Choroid plexus epithelial cell (primary cell): ENCODE measurements around the gene LGALS3.
A peak's percentile ranks its signal among the peaks of the same experiment; 100 is the strongest.

Experiments
- DNase-seq: peaks from one replicate; pipeline ENCODE4 v3.0.0-alpha.2; 2010; ENCODE audit warnings: low read depth
- H3K4me3 ChIP-seq: 2 replicates; pipeline ENCODE4 v1.5.1; 2011; ENCODE audit warnings: low read depth, mild to moderate bottlenecking, control low read depth, low read length, moderate library complexity
- TF ChIP-seq, protein P1 (sequence below): conservative IDR thresholded peaks from 2 replicates; pipeline ENCODE4 v1.5.1; 2011; ENCODE audit warnings: low read depth, mild to moderate bottlenecking, control low read depth, inconsistent platforms, low read length, moderate library complexity

LGALS3 gene

DNA sequence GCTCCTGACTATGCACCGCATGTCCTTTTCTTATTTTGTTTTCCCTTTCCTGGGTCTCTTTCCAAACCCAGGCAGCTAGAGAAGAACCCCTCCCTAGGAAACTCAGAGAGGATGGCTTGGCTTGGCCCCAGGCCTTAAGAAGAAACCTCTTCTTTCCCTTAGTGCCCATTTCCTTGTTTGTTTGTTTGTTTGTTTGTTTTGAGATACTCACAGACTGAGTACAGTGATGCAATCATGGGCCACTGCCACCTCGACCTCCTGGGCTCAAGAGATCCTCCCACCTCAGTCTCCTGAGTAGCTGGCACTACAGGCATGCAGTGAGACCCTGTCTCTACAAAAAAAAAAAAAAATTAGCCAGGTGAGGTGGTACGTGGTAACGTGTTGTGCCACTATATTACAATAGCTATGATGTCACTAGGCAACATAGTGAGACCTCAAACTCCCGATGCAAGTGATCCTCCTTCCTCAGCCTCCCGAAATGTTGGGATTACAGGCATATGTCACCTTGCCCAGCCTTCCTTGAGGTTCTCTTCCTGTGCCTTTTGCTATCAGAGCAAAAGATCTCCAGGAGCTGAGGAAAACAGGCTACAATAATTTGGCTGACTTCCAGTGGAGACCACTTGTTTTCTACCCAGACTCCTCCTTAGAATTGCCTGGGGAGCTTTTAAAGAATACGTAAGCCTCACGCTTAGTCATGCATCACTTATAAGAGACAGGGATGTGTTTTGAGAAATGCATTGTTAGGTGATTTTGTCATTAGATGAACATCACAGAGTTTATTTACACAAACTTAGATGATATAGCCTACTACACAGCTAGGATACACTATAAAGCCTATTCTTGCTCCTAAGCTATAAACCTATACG lies 34.5 kb upstream of the LGALS3 start:
- H3K4me3 ChIP-seq: no peak overlapping the region
- DNase-seq: peak; percentile 63
- TF ChIP-seq, protein P1, sequence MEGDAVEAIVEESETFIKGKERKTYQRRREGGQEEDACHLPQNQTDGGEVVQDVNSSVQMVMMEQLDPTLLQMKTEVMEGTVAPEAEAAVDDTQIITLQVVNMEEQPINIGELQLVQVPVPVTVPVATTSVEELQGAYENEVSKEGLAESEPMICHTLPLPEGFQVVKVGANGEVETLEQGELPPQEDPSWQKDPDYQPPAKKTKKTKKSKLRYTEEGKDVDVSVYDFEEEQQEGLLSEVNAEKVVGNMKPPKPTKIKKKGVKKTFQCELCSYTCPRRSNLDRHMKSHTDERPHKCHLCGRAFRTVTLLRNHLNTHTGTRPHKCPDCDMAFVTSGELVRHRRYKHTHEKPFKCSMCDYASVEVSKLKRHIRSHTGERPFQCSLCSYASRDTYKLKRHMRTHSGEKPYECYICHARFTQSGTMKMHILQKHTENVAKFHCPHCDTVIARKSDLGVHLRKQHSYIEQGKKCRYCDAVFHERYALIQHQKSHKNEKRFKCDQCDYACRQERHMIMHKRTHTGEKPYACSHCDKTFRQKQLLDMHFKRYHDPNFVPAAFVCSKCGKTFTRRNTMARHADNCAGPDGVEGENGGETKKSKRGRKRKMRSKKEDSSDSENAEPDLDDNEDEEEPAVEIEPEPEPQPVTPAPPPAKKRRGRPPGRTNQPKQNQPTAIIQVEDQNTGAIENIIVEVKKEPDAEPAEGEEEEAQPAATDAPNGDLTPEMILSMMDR: no peak

DNA sequence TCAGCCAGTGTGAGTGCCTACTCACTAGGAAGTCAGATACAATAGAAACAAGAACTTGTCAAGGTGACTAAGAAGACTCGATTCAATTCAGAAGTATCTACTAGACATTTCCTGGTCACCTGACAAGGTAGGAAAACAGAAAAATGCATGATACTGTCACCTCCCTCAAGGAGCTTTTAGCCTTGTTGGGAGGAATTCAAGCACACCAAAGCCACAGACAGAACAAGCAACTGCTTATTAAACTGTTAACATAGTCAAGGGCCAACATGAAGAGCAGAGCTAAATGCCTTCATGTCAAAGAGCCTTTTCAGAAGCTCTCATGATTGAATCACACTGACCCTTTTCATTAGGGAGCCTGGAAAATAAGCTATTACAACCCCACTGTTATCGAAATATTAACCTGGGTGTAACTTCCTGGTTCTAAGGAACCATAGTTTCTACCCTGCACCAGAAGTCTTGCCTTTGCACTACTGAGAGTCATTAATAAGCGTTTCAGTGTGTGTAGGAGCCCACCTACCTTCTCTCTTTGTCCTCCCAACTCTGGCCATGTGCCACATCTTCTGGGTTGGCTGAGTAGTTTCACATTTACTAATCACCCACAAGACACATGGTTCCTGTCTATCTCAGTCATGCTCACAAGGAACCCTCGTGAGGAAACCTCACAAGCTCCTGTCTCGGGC lies 31.0 kb upstream of the LGALS3 start:
- TF ChIP-seq, protein P1: no peak
- no peak for DNase-seq
- no peak overlapping the region for H3K4me3 ChIP-seq

DNA sequence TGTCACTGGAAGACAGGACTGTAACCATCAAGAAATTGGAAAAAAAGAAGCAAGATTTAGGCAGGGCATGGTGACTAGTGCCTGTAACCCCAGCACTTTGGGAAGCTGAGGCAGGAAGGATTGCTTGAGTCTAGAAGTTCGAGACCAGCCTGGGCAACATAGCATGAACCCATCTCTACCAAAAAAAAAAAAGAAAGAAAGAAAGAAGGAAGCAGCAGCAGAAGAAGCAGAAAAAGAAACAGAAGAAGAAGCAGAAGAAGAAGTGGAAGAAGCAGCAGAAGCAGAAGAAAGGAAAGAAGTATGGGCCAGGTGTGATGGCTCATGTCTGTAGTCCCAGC lies 30.5 kb upstream of the LGALS3 start:
- no peak for DNase-seq
- TF ChIP-seq, protein P1: no peak
- H3K4me3 ChIP-seq: no peak overlapping the region

DNA sequence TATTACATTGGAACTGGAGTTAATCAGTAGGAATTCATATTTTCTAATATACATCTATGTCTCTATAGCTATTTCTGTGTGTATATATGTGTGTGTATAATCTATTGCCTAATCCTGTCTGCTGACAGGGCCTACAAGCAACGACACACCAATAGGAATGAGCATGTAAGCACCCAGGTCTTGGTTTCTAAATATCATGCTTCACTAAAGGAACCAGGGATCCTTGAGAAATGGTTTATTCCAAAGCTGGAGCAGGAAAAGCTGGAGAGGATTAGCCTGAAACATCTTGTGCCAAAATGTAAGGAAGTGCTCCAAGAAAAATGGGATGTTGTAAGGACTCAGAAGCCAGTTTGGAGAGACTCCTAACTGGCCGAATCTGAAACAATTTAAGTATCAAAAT lies 29.3 kb upstream of the LGALS3 start:
- TF ChIP-seq, protein P1: no peak
- no peak overlapping the region for H3K4me3 ChIP-seq
- peak; percentile 59 for DNase-seq

DNA sequence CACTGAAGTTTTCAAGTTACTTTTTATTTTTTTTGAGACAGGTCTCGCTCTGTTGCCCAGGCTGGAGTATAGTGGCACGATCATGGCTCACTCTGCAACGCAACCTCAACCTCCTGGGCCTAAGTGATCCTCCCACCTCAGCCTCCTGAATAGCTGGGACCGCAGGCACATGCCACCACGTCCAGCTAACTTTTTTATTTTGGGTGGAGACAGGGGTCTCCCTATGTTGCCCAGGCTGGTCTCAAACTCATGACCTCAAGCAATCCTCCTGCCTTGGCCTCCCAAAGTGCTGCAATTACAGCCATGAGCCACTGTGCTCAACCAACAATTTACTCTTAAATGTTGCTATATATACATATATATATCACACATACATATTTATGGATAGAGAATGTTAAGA lies 27.4 kb upstream of the LGALS3 start:
- no peak for DNase-seq
- no peak overlapping the region for H3K4me3 ChIP-seq
- TF ChIP-seq, protein P1: no peak

DNA sequence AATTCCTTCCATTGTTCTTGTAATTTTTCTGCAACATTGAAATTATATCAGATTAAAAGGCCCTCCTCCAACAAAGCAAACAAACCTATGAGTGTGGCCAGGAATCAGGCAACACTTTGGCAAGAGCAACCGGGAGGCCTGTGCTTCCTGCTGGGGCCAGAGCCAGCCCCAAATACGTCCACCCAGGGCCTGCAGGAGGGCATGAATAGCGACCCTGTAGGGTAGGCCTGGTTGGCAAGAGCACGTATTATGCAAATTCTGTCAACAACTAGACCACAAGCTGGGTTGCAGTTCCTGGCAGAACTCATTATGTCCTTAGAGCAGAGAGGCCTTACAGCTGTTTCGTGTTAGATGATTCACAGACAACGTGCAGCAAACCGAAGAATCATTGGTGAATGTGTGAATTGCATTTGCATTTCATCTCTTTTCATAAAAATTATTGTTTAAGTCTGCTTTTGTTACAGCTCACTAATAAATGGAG lies 26.9 kb upstream of the LGALS3 start:
- TF ChIP-seq, protein P1: no peak
- no peak overlapping the region for H3K4me3 ChIP-seq
- DNase-seq: peak; percentile 99
